Measurements from ENCODE around the gene RAB22A.

The RAB22A gene, protein sequence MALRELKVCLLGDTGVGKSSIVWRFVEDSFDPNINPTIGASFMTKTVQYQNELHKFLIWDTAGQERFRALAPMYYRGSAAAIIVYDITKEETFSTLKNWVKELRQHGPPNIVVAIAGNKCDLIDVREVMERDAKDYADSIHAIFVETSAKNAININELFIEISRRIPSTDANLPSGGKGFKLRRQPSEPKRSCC

GRCh38 chr20:58309591-58310290 lies at the start of gene RAB22A:
Gene RAB22A (plus strand): TSS chr20:58309715. CDS start chr20:58309977, 262 bp downstream.
- Mint-ChIP-seq H3K4me3 (peak within 1 kb of the TSS; percentile 95 to 96), H3K27me3 (no peaks in the 10 kb centered on the region), H3K9me3 (peaks cover 0 to 5% of the 10 kb centered on the region in 2 donors), H3K27ac (peak within 1 kb of the TSS; percentile 97), H3K4me1 (peaks cover 67% of the 10 kb centered on the region)
- peak; percentile 82 to 84 for DNase-seq
- peak; percentile 31 for ATAC-seq

DNA sequence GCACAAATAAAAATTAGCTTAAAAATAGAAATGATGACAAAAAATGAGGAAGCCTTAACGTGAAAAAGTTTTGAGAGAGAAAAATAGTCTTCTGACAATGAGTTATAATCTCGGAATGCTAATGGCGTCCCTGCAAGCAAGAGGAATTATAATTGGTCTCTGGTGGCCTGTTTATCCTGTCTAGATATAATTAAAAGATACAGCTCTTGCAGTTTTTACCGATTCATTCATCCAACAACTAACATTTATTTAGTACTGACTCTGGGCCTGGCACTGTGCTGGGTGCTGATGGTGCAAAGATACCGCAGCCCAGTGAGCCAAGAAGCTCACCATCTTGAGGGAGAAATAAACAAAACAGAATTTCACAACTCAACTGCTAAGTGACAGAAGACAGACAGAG lies 49.5 kb upstream of the RAB22A start:
- H3K27ac Mint-ChIP-seq, result no peak overlapping the region
- H3K27me3 Mint-ChIP-seq, result no peaks in the 10 kb centered on the region
- H3K4me1 Mint-ChIP-seq, result peaks cover 14% of the 10 kb centered on the region
- no peaks in the 10 kb centered on the region for H3K9me3 Mint-ChIP-seq
- no peak for ATAC-seq
- no peak for DNase-seq
- no peak overlapping the region for H3K4me3 Mint-ChIP-seq

GRCh38 chr20:58261660-58262059 lies 47.9 kb upstream of the RAB22A start:
- Mint-ChIP-seq H3K4me3 (no peak overlapping the region), H3K9me3 (no peaks in the 10 kb centered on the region), H3K4me1 (peaks cover 13% of the 10 kb centered on the region), H3K27me3 (no peaks in the 10 kb centered on the region), H3K27ac (no peak overlapping the region)
- ATAC-seq (no peak), DNase-seq (no peak)

DNA sequence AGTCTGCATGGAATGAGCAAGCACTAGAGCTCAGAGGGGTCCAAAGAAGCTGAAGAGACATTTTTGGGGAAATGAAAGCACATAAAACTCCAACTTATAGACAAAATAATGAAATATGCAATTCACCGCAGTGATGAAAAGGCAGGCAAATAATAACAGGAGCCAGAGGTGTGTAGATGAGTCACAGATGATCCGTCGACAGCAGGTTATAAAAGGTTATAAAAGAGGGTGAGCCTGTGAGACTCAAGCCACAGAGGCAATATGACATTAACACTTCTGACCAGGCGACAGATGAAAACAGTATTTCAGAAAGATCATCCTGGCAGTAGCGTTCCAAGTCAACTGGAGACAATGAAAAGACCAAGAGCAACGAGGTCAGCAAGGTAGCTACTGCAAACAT lies 45.2 kb upstream of the RAB22A start:
- ATAC-seq (no peak), DNase-seq (no peak)
- H3K4me1 Mint-ChIP-seq, result peaks cover 17% of the 10 kb centered on the region
- H3K27ac Mint-ChIP-seq, result no peak overlapping the region
- H3K9me3 Mint-ChIP-seq, result no peaks in the 10 kb centered on the region
- no peak overlapping the region for H3K4me3 Mint-ChIP-seq
- no peaks in the 10 kb centered on the region for H3K27me3 Mint-ChIP-seq

DNA sequence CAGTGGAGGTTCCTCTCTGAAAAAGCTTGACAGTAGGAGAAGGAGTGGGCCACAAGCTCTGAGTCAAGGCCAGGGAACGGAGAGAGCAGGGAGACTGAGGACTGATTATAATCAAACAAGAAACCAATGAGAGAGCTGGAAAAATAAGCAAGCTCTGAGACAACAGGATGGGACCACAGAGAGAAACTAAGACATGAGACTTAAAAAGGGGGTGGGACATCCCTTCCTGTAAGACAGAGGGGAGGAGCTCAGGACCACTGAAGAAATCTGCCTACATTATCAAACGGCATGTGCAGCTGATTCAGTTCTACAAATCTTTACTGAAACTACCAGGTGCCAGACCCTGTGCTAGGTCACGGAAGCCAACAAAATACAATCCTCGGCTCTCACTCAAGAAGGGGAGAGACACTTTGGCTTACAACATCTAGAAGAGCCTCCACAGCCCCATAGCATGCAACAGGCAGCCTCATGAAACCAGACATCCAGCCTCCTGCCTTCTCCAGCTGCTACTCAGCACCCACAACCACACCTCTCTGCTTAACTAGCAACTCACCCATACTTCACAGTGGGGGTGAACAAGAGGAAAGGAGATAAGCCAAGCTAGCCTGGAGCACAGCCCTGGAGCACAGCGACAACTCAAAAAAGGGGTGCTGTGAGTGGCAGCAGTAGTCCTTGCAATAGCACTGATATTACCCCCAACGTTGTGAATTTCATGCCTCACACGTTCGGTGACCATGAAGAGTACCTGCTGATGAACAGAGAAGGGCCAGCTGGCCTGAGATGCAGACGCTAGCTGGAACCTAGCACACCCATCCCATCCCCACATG lies 41.9 kb upstream of the RAB22A start:
- DNase-seq (no peak), ATAC-seq (no peak)
- H3K4me1 Mint-ChIP-seq, result peaks cover 26% of the 10 kb centered on the region
- H3K9me3 Mint-ChIP-seq, result no peaks in the 10 kb centered on the region
- no peak overlapping the region for H3K27ac Mint-ChIP-seq
- H3K27me3 Mint-ChIP-seq, result no peaks in the 10 kb centered on the region
- no peak overlapping the region for H3K4me3 Mint-ChIP-seq

DNA sequence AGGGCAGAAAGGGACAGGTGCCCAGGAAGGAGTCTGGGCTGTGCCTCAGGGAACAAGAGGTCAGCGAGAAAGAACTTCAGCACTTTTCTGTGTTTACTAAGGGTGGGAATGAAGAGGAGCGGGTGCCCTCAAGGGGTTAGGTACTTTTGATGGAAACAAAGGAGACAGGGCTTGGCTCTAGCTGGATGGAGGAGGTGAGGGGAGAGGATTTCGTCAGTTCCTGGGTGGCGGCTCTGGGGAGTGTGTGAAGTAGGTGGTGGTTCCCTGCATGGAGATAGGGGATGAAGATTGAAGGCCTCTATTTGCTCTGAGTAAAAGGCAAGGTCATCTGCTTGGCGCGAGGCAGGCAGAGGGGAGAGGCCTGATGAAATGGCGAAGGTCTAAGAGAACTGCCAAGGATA lies 41.1 kb upstream of the RAB22A start:
- Mint-ChIP-seq H3K9me3 (no peaks in the 10 kb centered on the region), H3K4me1 (peaks cover 26% of the 10 kb centered on the region), H3K27ac (peak overlapping the region in 1 of 2 donors; percentile 66), H3K4me3 (peak overlapping the region in 1 of 2 donors; percentile 31), H3K27me3 (no peaks in the 10 kb centered on the region)
- ATAC-seq (no peak), DNase-seq (no peak)

GRCh38 chr20:58268936-58269619 lies 40.4 kb upstream of the RAB22A start:
- ATAC-seq, result no peak
- peak overlapping the region; percentile 1 to 34 for H3K4me3 Mint-ChIP-seq

GRCh38 chr20:58271606-58272351 lies 37.7 kb upstream of the RAB22A start:
- Mint-ChIP-seq H3K27me3 (no peaks in the 10 kb centered on the region), H3K4me1 (peaks cover 26% of the 10 kb centered on the region), H3K4me3 (no peak overlapping the region), H3K27ac (peak overlapping the region in 1 of 2 donors; percentile 74), H3K9me3 (no peaks in the 10 kb centered on the region)
- ATAC-seq (peak; percentile 88), DNase-seq (peak in 1 of 2 donors; percentile 19)

More at GRCh38 chr20:58268936-58269619, 40.4 kb upstream of the RAB22A start:
- no peak for DNase-seq
- Mint-ChIP-seq H3K27ac (peak overlapping the region in 1 of 2 donors; percentile 66), H3K27me3 (no peaks in the 10 kb centered on the region), H3K4me1 (peaks cover 26% of the 10 kb centered on the region), H3K9me3 (no peaks in the 10 kb centered on the region)

- ATAC-seq (no peak), DNase-seq (no peak)
- Mint-ChIP-seq H3K9me3 (no peaks in the 10 kb centered on the region), H3K27me3 (no peaks in the 10 kb centered on the region), H3K27ac (no peak overlapping the region), H3K4me1 (peaks cover 10% of the 10 kb centered on the region), H3K4me3 (no peak overlapping the region)
Observed at GRCh38 chr20:58274384-58274783, 35.1 kb upstream of the RAB22A start.

DNA sequence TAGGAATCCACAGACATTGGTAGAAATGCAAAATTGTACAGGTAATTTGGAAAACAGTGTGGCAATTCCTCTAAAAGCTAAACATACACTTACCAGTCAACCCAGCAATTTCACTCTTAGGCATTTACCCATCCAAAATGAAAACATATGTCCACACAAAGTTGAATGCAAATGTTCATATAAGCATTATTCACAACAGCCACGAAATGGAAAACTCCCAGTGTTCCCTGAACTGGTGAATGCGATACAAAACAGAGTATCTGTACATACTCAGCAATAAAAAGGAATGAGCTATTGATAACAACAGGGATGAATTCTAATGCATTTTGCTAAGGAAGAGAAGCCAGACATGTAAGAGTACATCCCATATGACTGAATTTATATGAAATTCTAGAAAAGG lies 32.4 kb upstream of the RAB22A start:
- H3K9me3 Mint-ChIP-seq, result no peaks in the 10 kb centered on the region
- no peaks in the 10 kb centered on the region for H3K27me3 Mint-ChIP-seq
- ATAC-seq (no peak), DNase-seq (no peak)
- no peak overlapping the region for H3K4me3 Mint-ChIP-seq
- H3K27ac Mint-ChIP-seq, result no peak overlapping the region
- peaks cover 3% of the 10 kb centered on the region for H3K4me1 Mint-ChIP-seq

DNA sequence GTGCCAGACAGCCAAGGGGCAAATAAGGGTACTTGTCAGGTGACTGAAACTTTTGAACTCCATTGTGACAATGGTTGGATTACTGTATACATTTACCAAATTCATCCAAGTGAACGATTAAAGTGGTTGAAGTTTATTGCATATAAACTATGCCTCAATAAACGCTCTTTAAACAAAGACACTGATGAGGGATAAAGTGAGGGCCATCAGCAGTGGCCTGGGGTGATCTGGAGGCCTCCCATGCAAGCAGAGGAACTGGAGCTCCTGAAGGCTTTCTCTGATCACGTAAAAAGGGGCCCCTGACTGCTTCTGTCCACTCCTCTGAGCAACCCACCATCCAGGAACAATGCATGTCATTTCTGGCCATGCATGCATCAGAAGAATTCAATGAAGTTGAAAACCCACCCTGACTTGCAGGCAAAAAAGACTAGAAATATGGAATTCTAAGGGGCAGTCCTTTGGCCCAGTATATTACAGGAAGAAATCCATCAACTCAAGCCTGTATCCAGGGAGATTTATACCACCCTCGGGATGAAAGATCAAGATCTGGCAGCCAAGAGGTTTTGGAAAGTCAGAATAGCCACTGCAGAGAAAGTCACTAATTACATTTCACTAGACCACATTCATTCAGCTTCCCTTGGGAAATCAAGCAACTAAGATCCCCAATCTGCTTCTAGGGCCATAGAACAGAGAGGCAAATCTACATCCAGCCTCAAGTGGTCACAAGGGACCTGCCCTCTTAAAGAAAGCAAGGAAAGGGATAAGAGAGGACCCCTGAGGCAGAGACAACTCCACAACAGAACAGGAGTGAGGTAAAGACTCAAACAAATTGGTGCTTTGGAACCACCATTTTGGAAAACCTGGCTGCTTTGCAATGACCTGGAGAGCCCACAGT lies 31.7 kb upstream of the RAB22A start:
- DNase-seq (no peak), ATAC-seq (no peak)
- peaks cover 2% of the 10 kb centered on the region for H3K4me1 Mint-ChIP-seq
- H3K27ac Mint-ChIP-seq, result no peak overlapping the region
- H3K9me3 Mint-ChIP-seq, result no peaks in the 10 kb centered on the region
- no peaks in the 10 kb centered on the region for H3K27me3 Mint-ChIP-seq
- no peak overlapping the region for H3K4me3 Mint-ChIP-seq

DNA sequence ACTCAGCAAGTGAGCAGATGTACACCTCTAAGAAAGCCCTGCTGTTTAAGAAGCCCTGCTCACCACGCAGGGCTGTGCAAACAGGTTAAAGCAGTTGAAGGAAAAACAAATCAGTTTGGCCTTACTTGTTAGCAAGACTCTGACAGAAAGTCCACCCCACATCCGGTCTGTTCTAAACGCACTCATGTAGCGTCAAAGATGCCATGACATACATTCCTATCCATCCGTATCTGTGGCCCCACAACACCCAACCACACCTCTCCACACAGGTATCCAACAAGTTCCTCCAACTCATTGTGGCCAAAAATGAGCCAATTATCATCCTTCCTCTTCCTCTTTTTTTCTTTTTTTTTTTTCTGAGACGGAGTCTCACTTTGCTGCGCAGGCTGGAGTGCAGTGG lies 22.8 kb upstream of the RAB22A start:
- no peaks in the 10 kb centered on the region for H3K27me3 Mint-ChIP-seq
- H3K4me1 Mint-ChIP-seq, result peaks cover 28% of the 10 kb centered on the region
- H3K4me3 Mint-ChIP-seq, result no peak overlapping the region
- ATAC-seq, result peak; percentile 45
- H3K9me3 Mint-ChIP-seq, result no peaks in the 10 kb centered on the region
- no peak for DNase-seq
- peak overlapping the region in 1 of 2 donors; percentile 49 for H3K27ac Mint-ChIP-seq

- Mint-ChIP-seq H3K27me3 (no peaks in the 10 kb centered on the region), H3K9me3 (no peaks in the 10 kb centered on the region), H3K4me3 (peak overlapping the region in 1 of 2 donors; percentile 6), H3K4me1 (peaks cover 28% of the 10 kb centered on the region), H3K27ac (peak overlapping the region in 1 of 2 donors; percentile 56)
- no peak for ATAC-seq
- DNase-seq, result no peak
Observed at GRCh38 chr20:58287638-58288037, 21.9 kb upstream of the RAB22A start.

DNA sequence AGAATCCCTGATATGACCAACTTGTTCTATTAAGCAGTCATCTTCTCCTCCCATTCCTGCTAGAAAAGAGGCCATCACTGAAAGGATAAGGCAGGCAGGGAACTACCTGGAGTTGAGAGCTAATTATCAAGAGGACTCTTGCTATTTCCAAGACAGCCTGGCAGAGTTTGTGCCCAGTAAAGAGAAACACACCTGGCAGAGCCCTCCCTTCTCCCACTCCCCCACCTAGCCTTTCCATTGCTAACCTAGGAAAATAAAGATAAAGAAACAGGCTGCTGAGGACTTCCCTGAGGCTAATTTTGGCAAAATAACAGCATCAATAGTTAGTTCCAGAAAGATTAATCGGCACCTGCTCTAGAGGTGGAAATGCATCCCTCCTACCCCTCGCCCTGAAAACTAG lies 20.4 kb upstream of the RAB22A start:
- ATAC-seq (no peak), DNase-seq (no peak)
- Mint-ChIP-seq H3K27ac (no peak overlapping the region), H3K4me3 (no peak overlapping the region), H3K27me3 (no peaks in the 10 kb centered on the region), H3K9me3 (no peaks in the 10 kb centered on the region), H3K4me1 (peaks cover 22% of the 10 kb centered on the region)
